NK-92 treated with Interleukin-12 subunit alpha and Interleukin-12 subunit beta, amount 100 ng/mL, for 24 hours (cell line): ENCODE measurements around the gene PLEKHB1.

Experiments
- DNase-seq: peaks from one replicate; lab custom pipeline; 2025; lab: John Stamatoyannopoulos, UW

The PLEKHB1 gene, protein sequence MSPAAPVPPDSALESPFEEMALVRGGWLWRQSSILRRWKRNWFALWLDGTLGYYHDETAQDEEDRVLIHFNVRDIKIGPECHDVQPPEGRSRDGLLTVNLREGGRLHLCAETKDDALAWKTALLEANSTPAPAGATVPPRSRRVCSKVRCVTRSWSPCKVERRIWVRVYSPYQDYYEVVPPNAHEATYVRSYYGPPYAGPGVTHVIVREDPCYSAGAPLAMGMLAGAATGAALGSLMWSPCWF

DNA sequence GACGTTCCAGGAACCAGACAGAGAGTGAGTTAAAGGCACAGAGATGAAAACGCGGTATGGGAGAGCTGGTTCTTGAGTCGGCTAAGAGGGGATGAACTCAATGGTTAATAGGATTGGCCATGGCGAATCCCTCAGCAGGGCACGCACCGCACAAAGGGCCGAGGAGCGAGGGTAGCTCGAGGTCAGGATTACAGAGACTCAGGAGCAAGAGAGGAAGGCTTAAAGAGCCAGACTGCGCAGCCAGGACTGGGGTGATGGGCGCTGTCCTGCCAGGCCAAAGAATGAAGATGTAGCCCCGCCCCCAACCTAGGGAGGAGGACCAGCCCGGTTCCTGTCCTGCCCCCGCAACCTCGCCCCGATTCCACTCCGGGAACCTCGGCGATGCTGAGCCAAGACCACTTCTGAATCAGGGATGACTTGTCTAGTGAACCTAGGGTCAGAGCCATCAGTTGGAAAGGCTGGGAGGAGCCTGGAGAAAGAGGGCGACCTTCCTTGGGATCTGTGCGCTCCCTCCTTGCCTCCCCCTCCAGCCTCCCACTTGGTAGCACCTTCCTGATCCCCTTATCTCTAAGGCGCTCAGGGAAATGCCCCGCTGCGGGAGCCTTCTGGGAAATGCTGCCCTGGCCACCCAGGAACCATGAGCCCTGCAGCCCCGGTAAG, at the start of gene PLEKHB1:
PLEKHB1 (plus strand) TSS at position 610 of the 660 bp plus-strand sequence; CDS start at position 638, 28 bp downstream.
- DNase-seq: no peak

DNA sequence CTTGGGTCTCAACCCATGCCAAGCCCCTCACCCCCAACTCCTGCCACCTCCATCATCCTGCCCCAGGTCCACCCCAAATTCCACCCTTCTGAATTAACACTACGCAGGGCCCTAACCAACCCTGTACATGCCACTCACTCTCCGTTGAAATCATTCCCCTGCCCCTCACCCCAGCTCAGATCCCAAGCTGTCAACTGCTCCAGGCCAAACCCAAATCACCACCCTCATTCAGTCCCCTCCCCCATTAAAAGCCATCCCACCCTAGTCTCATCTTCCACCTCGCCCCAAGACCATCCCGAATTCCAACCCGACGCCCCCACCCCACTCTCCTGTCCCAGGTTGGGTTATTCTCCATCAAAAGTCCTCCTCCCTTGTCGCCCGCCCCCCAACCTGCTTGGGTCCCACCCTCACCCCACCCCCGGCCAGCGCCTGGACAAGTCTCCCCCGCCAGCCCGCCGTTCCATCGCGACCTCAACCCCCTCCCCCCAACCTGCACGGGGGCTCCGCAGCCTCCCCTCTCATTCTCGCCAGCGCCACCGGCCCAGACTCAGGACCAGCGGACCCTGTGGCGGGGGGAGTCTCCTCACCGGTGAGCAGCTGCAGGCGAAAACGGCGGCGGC, 48.9 kb upstream of the PLEKHB1 start:
- DNase-seq: no peak

DNA sequence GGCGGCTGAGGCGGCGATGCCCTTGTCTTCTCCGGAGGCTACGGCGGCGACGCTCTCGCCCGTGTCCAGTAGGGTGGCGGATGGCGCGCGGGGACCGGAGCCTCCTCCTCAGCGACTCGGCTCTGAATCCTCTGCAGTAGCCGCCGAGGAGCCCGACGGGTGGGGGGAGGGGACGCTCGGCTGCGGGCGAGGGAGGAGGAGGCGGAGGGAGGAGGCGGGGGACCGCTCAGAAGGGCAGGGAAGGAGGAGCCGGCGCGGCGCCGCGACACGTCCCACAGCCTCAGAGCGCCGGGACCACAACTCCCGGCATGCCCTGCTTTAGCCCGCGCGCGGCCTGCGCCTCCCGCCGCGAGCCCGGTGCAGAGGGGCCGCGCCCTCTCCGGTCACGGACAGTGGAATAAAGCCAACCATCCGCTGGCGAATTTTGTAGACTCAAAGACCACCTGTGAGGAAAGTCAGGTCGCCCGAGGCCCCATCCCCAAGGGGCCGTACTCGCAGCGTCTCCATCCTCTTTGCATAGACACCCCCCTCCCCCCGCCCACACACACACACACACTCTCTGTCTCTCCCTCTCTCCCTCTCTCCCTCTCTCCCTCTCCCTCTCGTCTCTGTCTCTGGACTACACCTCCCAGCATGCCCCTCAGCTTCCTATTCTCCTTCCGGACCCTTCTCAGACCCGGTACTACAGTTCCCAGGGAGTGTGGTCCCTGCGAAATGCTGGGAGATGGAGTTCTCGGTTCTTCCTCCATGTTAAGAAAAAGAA, 48.2 kb upstream of the PLEKHB1 start, which contains the start of gene FAM168A:
FAM168A (minus strand) TSS at position 157 of the 763 bp plus-strand sequence. CDS start 129,638 bp downstream, outside the sequence.
- peak; percentile 92 for DNase-seq

DNA sequence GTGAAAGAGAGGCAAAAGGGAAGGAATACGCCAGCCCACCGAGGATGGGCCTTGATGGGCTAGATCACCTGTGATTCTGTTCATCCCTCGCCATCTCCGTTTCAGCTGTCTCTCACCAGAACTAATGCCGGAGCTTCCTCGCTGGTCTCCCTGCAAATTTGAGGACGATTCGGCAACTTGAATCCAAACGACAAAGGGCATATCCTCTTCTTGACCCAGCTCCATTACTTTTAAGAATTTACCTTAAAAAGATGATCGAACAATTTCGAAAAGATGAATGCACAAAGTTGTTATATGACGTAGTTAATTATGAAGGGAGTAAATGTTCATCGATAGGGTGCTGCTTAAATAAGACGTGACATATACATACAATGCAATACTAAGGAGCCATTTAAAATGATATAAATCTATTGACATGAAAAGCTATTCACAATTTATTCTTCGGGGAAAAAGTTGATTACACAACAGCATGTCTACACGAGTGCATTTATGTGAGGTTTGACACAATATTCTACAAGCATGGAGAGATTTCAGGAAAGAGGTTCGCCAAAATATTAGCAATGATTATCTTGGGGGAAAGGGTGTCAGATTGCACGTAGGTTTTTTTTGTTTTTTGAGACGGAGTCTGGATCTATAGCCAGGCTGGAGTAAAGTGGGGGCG, 47.5 kb upstream of the PLEKHB1 start:
- DNase-seq: no peak

DNA sequence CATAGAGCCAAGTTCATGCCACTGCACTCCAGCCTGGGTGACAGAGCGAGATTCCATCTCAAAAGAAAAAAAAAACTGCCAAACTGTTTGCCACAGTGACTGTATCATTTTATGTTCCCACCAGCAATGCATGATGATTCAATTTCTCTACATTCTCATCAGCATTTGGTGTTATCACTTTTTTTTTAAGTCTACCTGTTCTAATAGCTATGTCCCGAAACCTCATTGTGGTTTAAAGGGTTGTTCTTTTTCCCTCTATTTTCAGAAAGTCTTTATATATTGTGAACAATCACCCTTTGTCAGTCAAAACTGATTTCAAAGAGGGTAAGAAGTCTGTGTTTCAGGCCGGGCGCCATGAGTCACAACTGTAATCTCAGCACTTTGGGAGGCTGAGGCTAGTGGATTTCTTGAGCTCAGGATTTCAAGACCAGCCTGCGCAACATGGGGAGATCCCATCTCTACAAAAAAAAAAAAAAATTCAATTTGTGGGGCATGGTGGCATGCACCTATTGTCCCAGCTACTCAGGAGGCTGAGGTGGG, 33.7 kb upstream of the PLEKHB1 start:
- no peak for DNase-seq

DNA sequence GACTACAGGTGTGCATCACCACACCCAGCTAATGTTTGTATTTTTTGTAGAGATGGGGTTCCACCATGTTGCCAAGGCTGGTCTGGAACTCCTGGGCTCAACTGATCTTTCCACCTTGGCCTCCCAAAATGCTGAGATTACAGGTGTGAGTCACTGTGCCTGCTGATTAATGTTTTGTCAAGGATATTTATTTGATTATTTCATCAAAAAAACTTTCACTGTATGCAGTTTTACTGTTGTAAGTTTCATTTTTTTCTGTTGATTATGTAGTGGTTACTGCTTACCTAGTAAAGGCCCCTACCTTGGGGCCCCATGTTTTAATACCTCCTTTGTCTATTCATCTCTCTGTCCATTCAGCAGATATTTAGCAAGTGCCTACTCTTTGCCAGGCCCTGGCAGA, 31.8 kb upstream of the PLEKHB1 start:
- no peak for DNase-seq

DNA sequence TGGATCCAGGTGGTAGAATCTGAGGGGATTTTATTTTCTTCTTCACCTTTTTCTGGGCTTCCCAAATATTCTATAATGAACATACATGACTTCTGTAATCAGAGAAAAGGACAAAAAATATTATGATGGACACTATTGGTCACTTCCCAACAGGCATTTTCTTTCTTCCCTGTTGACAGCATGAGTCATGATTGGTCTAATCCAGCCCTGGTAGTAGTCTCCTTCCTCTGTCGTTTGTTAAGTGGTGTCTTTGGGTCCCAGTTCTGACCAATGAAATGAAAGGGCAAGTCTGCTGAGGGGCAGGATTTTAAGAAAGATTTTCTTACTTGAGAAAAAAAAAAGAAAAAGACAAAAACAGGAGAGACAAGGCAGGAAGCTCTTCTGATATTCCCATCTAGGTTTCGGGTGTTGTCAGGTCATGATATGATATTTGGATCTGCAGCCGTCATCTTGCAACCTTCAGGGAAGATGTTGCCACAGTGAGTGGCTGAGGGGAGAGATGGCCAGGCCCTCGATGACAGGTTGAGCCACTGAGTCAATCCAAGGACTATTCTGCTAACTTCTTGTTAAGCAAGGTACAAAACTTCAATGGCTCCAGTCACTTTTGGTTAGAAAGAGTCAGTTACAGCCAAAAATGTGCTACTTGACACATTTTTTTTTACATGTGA, 23.3 kb upstream of the PLEKHB1 start:
- DNase-seq: no peak

DNA sequence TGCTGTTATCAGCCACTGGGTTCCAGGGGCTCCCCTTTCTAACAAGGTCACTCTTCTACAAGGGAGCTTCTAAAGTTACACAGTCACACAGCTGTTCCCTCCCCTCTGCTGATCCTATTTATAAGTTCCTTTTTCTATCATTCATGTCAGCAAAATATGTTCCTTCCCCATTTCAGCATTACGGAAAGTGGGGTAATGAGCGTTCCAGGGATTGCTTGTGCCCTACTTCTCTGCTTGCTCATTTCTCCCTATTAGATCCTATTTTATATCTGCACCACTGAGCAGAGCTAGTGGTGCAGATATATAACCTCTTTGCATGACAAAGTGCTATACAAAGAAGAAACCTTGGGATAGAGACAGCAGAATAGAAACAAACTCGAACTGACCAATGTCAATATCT, 22.7 kb upstream of the PLEKHB1 start:
- DNase-seq: no peak

DNA sequence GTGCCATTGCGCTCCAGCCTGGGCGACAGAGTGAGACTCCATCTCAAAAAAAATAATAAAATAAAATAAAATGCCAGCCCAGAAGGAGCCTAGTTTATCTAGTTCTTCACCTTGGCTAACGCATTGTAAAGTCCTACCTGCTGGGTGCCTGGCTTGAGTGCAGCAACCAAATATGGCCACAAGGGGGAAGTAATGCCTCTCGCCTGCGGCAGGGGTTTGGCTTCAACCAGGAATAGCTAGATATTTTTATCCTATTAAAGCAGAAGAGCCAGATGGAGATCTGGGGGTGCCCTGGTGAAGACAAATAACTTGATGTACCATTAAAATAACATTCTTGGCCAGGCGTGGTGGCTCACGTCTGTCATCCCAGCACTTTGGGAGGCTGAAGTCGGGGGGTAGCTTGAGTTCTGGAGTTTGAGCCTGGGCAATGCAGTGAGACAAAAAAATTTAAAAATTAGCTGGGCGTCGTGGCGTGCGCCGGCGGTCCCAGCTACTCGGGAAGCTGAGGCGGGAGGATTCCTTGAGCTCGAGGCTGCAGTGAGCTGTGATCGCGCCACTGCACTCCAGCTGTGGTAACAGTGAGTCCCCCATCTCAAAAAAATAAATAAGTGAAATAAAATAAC, 20.6 kb upstream of the PLEKHB1 start:
- peak; percentile 28 for DNase-seq

DNA sequence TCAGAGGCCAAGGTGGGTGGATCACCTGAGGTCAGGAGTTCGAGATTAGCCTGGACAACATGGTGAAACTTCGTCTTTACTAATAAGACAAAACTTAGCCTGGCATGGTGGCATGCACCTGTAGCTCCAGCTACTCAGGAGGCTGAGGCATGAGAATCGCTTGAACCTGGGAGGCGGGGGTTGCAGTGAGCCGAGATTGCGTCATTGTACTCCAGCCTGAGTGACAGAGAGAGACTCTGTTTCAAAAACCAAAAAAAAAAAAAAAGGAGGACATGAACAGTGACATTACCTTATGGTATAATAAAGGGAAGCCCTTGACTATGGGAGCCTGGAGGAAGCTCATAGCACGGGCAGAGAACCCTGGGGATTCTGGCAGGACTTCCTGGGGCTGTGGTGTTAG, 16.5 kb upstream of the PLEKHB1 start:
- DNase-seq: no peak

DNA sequence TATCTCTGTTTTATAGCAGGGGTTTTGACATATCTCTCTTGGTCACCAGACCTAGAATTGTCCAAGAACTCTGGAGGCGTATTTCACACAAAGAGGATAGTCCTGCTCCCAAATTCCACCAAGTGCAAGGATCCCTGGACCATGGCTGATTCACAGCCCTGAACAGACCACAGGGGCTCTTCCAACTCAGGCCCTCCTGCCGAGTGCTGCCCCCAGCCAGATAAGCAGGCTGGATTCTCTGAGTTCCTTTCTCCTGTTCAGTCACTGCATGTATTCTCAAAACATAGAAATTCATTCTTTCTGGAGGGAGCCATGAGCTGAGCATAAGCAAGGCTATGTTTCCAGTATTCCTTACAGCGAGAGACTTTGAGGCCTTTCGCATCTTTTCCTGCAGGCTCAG, 13.4 kb upstream of the PLEKHB1 start:
- DNase-seq: no peak

DNA sequence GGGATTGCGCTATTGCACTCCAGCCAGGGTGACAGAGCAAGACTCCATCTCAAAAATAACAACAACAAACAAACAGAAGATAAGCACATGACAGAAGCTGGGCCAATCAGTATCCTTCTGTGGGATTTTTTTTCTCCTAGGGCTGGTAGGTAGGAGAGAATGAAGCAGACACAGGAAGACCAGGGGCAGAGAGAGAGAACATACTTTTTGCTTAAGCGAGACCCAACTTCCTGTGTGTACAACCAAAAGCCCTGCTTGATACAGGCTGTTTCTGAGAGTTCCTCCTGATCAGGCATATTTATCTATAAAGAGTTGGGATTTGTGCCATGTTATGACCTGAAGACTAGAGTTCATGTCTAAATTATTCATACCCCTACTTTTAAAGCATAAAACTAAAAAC, 12.4 kb upstream of the PLEKHB1 start:
- DNase-seq: no peak

DNA sequence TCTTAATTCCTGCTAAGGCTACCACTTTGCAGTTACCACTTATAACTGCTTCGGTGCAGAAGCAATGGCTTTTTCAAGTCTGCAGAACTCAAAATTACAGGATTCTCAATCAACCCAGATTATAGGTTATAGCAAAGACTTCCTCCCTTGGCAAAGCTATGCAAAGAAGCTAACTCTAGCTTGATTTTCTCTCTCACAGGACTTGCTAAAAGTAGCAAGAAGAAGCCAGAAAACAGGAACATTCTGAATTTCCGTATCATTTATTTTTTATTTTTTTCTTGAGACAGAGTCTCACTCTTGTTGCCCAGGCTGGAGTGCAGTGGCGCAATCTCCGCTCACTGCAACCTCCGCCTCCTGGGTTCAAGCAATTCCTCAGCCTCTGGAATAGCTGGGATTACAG, 10.7 kb upstream of the PLEKHB1 start:
- DNase-seq: no peak

DNA sequence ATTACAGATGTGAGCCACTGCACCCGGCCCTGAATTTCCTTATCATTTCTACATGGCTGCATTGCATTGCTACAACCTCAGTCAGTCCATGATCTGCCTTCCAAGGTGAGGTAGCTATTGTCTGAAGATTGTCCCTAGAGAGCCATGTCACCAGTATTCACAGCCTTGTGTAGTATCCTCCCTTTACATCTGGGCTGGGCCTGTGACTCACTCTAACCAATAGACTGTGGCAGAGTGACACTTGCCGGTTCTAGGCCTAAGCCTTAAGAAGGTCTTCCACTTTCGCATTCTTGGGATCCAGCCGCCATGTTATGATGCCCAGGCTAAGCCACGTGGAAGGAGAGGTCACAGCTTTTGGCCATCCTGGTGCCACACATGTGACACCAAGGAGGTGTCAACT, 10.1 kb upstream of the PLEKHB1 start:
- no peak for DNase-seq

DNA sequence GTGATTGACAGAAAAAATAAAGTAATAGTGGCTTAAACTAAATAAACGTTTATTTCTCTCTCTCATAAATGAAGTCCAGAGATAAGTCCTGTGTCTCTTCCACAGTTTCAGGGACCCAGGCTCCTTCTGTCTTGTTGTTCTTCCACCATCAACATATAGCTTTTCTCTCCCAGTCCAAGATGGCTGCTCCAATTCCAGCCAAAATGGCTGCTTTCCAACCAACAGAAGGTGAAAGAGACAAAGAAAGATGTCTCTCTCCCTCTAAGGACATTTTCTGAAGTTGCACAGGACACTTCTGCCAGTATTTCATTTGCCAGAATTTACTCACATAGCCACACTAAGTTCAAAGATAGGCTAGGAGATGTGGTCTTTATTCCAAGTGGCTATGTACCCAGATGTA, 9.4 kb upstream of the PLEKHB1 start:
- no peak for DNase-seq

DNA sequence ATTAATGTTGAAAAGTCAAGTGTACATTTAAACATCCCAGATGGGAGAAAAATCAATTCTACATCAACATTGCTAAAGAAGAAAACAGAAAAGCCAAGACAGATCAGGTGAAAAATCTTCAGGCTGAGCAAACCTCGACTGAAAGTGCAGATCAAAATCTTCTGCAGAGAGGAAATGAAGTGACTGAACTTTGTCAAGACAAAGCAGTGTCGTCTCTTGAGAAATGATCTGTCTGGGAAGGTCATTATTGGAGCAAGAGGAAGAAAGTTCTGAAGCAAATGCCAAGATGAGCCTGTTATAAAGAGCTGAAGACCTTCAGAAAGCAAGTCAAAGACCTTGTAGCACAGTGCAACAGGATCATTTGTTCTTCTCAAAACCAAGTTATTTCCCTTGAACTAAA, 5.8 kb upstream of the PLEKHB1 start:
- no peak for DNase-seq

DNA sequence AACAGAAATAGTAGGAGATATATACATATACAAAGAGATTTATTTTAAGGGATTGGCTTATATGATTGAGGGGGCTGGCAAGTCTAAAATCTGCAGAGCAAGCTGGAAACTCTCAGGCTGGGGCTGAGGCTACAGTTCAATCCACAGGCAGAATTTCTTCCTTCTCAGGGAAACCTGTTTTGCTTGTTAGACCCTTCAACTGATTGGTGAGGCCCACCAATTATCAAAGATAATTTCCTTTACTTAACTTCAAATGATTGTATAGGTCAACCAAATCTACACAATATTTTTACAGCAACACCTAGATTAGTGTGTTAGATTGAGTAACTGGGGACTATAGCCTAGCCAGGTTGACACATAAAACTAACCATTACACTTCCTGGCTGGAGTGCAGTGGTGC, 4.7 kb upstream of the PLEKHB1 start:
- no peak for DNase-seq

DNA sequence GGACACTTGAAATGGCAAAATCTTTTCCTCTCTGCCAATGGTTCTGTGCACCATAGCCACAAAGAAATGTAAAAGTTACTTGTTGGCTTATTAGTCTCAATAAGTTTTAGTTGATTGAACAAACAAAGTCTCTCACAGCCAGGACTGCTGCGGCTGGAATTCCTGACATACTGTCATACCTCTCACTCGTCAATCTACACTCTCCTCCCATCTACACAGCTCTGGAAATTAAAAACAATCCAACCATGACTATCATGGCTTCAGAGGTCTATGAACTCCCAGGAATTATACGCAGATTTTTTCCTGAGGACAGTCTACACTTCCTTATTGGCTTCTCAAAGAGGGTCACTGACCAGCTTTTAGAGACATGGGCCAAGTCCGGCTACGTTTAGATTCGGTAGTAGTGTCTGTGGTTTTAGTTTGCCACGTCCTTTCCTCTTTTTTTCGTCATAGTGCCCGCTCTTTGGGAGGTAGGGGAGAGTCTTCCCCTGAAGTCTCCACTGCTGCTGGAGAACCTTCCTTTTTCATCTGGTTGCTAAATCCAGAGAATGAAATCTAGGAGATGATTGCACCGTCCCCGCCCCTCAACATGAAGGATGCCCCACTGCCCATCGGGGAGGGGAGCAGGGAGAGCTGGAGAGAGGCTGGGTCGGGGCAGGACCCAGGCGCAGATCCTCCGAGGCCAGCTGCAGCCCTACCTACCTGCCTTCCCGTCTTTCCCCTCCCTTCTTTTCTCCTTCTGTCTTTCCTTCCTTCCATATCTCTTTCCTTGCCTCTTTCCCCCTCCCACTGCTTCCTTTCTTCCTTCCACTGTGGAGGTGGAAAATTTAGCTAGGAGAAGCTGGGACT, 1.0 kb upstream of the PLEKHB1 start:
- no peak for DNase-seq

DNA sequence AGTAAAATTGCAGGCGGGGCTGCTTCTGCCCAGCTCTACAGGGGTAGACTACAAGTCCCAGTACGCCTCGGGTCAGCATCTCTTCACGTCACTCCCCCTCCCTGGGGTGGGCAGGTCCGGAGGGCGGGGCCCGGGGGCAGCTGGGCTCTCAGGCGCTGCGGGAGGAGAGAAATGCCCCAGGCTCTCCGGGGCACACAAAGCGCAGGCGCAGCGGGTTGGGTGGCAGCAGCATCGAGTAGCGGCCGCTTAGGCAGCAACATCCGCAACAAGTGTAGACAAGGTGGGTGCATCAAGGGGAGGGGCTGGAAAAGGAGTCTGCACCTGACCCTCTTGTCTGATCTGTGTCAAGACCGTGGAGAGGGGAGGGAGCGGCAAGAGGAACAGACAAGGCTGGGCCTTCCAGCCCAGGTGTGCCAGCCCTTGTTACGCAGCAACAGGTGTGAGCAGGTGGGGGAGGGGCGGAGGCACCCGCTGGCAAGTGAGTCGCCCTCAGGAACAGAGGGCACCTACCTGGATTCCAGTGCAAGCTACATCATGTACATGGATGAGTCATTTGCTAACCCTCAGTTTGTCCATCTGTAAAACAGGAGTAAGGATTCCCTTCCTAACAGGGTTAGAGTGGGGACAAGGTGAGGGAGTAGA, 1.2 kb downstream of the PLEKHB1 start:
- peak; percentile 47 for DNase-seq
